GM18870 (cell line): ENCODE results near the gene SIRT4.
"Not testable (repeated sequence)": the region's sequence is repeated elsewhere in the genome, so short reads cannot be mapped to it uniquely, and the experiment has no call there.

Experiments used
- ATAC-seq: cut with Tn5 transposase; IDR thresholded peaks from one replicate; pipeline ENCODE4 v1.9.1; 2021; ENCODE audit warnings: moderate library complexity; ENCODE audit not compliant: unreplicated experiment

The SIRT4 gene

GRCh38 chr12:120301962-120302815, at the start of gene SIRT4:
SIRT4 (plus strand) TSS chr12:120302321; CDS start chr12:120303562, 1,241 bp downstream.
- peak; percentile 94 for ATAC-seq

GRCh38 chr12:120253313-120253712, 48.8 kb upstream of the SIRT4 start:
- not testable (repeated sequence) for ATAC-seq

GRCh38 chr12:120254809-120255208, 47.3 kb upstream of the SIRT4 start:
- no peak for ATAC-seq

GRCh38 chr12:120257041-120257821, 44.9 kb upstream of the SIRT4 start:
- ATAC-seq, result no peak

GRCh38 chr12:120258323-120258896, 43.7 kb upstream of the SIRT4 start:
- no peak for ATAC-seq

GRCh38 chr12:120259418-120260202, 42.5 kb upstream of the SIRT4 start:
- ATAC-seq, result no peak

GRCh38 chr12:120260607-120261006, 41.5 kb upstream of the SIRT4 start:
- ATAC-seq, result no peak

- ATAC-seq, result no peak
These were observed 39.9 kb upstream of the SIRT4 start for GRCh38 chr12:120261951-120262851.

- ATAC-seq, result no peak
These were observed 39.0 kb upstream of the SIRT4 start for GRCh38 chr12:120262852-120263747.

- ATAC-seq, result no peak
These were observed 38.4 kb upstream of the SIRT4 start for GRCh38 chr12:120263748-120264085.

- no peak for ATAC-seq
These were observed 37.8 kb upstream of the SIRT4 start for GRCh38 chr12:120264086-120264903.

- ATAC-seq, result no peak
These were observed 37.1 kb upstream of the SIRT4 start for GRCh38 chr12:120264904-120265472.

- ATAC-seq, result no peak
These were observed 36.5 kb upstream of the SIRT4 start, which contains the start of gene PXN for GRCh38 chr12:120265473-120266179. PXN (minus strand) TSS chr12:120265730; CDS start chr12:120265629, 101 bp downstream.

- no peak for ATAC-seq
These were observed 35.8 kb upstream of the SIRT4 start for GRCh38 chr12:120266180-120266870.

GRCh38 chr12:120267736-120268135, 34.4 kb upstream of the SIRT4 start:
- no peak for ATAC-seq

- no peak for ATAC-seq
These were observed 25.4 kb upstream of the SIRT4 start for GRCh38 chr12:120276734-120277133.
